K562 (cell line): ENCODE measurements around the gene LCN15. TPM values are rescaled to one million over a fixed set of nuclear protein-coding genes. Genes with fewer than 3 reads are reported as not detected.

ENCODE experiments used
- CXXC5 ChIP-seq: fragments of 250-450 bp; sonication (Bioruptor Pico); IDR thresholded peaks from 2 replicates; pipeline ENCODE4 v1.8.0; 2022; ENCODE audit warnings: inconsistent platforms, mild to moderate bottlenecking, moderate library complexity
- ETV1 ChIP-seq: fragments of 450-650 bp; conservative IDR thresholded peaks from 2 replicates; pipeline ENCODE4 v1.6.1; 2016; ENCODE audit warnings: missing genetic modification characterization, control low read depth, low read depth, missing compliant biosample characterization
- GTF2A2 ChIP-seq: IDR thresholded peaks from 2 replicates; pipeline ENCODE4 v1.6.1; 2016; ENCODE audit warnings: mild to moderate bottlenecking, missing genetic modification characterization, missing compliant biosample characterization
- IFI16 ChIP-seq: fragments of 250-450 bp; sonication (Bioruptor Pico); IDR thresholded peaks from 2 replicates; pipeline ENCODE4 v2.1.2; 2022; ENCODE audit warnings: mild to moderate bottlenecking, inconsistent platforms
- ILK ChIP-seq: fragments of 450-650 bp; IDR thresholded peaks from 2 replicates; pipeline ENCODE4 v1.6.1; 2016; ENCODE audit warnings: missing genetic modification characterization, low read depth, mild to moderate bottlenecking, missing compliant biosample characterization, moderate library complexity, borderline replicate concordance
- KDM2B ChIP-seq: fragments of 250-450 bp; sonication (Bioruptor Pico); IDR thresholded peaks from 2 replicates; pipeline ENCODE4 v1.8.0; 2021; ENCODE audit warnings: mild to moderate bottlenecking, moderate library complexity
- MAX ChIP-seq: sonication (generic); formaldehyde crosslinking; IDR thresholded peaks from 2 replicates; pipeline ENCODE4 v1.9.0; 2022; ENCODE audit warnings: mild to moderate bottlenecking, missing genetic modification reagents
- MAZ ChIP-seq, 2 experiments: fragments of 450-650 bp in 1 of 2; sonication (generic) in 1 of 2; formaldehyde crosslinking; IDR thresholded peaks in 1 of 2; conservative IDR thresholded peaks in 1 of 2; 2 replicates each; pipeline versions ENCODE4 v1.4.0 to v1.5.0; 2020; ENCODE audit warnings: mild to moderate bottlenecking in 1 of 2, missing genetic modification reagents in 1 of 2
- SMAD3 ChIP-seq: fragments of 450-650 bp; formaldehyde crosslinking; conservative IDR thresholded peaks from 2 replicates; pipeline ENCODE4 v1.4.0; 2020; ENCODE audit warnings: mild to moderate bottlenecking
- STAT5A ChIP-seq: IDR thresholded peaks from 2 replicates; pipeline ENCODE4 v1.6.1; 2012; ENCODE audit warnings: low read length, inconsistent platforms, borderline replicate concordance
- TCF15 ChIP-seq: fragments of 250-450 bp; sonication (Bioruptor Pico); IDR thresholded peaks from 2 replicates; pipeline ENCODE4 v1.8.0; 2022; ENCODE audit warnings: moderate library complexity, mild to moderate bottlenecking, inconsistent platforms
- ZFP1 ChIP-seq: fragments of 450-650 bp; formaldehyde crosslinking; IDR thresholded peaks from 2 replicates; pipeline ENCODE4 v1.4.0; 2020; ENCODE audit warnings: mild to moderate bottlenecking, mixed read lengths
- ZNF175 ChIP-seq: fragments of 200-800 bp; sonication (Bioruptor generic); IDR thresholded peaks from 2 replicates; pipeline ENCODE4 v1.6.1; 2016; ENCODE audit warnings: low read depth, mild to moderate bottlenecking, missing genetic modification characterization, missing compliant biosample characterization
- ZNF311 ChIP-seq: fragments of 250-450 bp; sonication (Bioruptor Pico); IDR thresholded peaks from 2 replicates; pipeline ENCODE4 v1.4.0; 2020; ENCODE audit warnings: mild to moderate bottlenecking, moderate library complexity
- ZNF41 ChIP-seq: fragments of 250-450 bp; sonication (Bioruptor Pico); conservative IDR thresholded peaks from 2 replicates; pipeline ENCODE4 v1.4.0; 2020; ENCODE audit warnings: mild to moderate bottlenecking
- ZNF444 ChIP-seq: fragments of 250-450 bp; sonication (Bioruptor Pico); IDR thresholded peaks from 2 replicates; pipeline ENCODE4 v1.4.0; 2020; ENCODE audit warnings: mild to moderate bottlenecking, moderate library complexity
- ZNF583 ChIP-seq: fragments of 250-450 bp; sonication (Bioruptor Pico); IDR thresholded peaks from 2 replicates; pipeline ENCODE4 v1.4.0; 2020
- ZNF589 ChIP-seq: fragments of 200-800 bp; sonication (Bioruptor generic); IDR thresholded peaks from 2 replicates; pipeline ENCODE4 v1.6.1; 2016; ENCODE audit warnings: low read depth, missing genetic modification characterization, missing compliant biosample characterization
- ZNF668 ChIP-seq: fragments of 250-450 bp; sonication (Bioruptor Pico); IDR thresholded peaks from 2 replicates; pipeline ENCODE4 v1.8.0; 2022; ENCODE audit warnings: mild to moderate bottlenecking, inconsistent platforms
- polyA plus RNA-seq, 8 experiments: library from polyadenylated mRNA; depleted of rRNA in 4 of 8; stranded (reverse) in 5 of 8; unstranded in 3 of 8; fragments of >200 nt; fragmentation: Nextera tagmentation in 2 of 8; fragmentation: Illumina TruSeq in 1 of 8; extraction: Ambion mirVana in 2 of 8; extraction: Trizol in 1 of 8; gene quantifications; 2 replicates each; pipeline versions ENCODE4 v1.2.1 to v1.2.3, GENCODE V29; 2011 to 2014; ENCODE audit warnings: inconsistent platforms in 1 of 8, missing spikeins in 1 of 8
- total RNA-seq, 7 experiments: library from RNA; depleted of rRNA in 6 of 7; stranded (reverse); fragments of >200 nt in 6 of 7; fragmentation: Illumina TruSeq in 2 of 7; extraction: Trizol in 2 of 7; gene quantifications; 2 replicates each; pipeline versions ENCODE4 v1.2.1 to v1.2.3, GENCODE V29; 2011 to 2021; ENCODE audit warnings: low replicate concordance in 1 of 7
- TF ChIP-seq, protein P1 (sequence below): fragments of 250-450 bp; sonication (Bioruptor Pico); IDR thresholded peaks from 2 replicates; pipeline ENCODE4 v1.5.0; 2020; ENCODE audit warnings: mild to moderate bottlenecking, borderline replicate concordance
- TF ChIP-seq, protein P2 (sequence below), 2 experiments: IDR thresholded peaks in 1 of 2; conservative IDR thresholded peaks in 1 of 2; 2 replicates each; pipeline ENCODE4 v1.6.1; 2016; ENCODE audit warnings: low read depth in 2 of 2, mild to moderate bottlenecking in 1 of 2, missing compliant biosample characterization in 1 of 2, missing genetic modification characterization in 1 of 2, moderate library complexity in 1 of 2
- TF ChIP-seq, protein P3 (sequence below): fragments of 450-650 bp; formaldehyde crosslinking; IDR thresholded peaks from 2 replicates; pipeline ENCODE4 v1.4.0; 2020; ENCODE audit warnings: mild to moderate bottlenecking, moderate library complexity

LCN15 gene
- total and polyA plus RNA-seq, 9 of the 15 experiments (the other 6 are each of a cell fraction or from before 2014, with no cell fraction given): 0.66 TPM; not detected in 8

DNA sequence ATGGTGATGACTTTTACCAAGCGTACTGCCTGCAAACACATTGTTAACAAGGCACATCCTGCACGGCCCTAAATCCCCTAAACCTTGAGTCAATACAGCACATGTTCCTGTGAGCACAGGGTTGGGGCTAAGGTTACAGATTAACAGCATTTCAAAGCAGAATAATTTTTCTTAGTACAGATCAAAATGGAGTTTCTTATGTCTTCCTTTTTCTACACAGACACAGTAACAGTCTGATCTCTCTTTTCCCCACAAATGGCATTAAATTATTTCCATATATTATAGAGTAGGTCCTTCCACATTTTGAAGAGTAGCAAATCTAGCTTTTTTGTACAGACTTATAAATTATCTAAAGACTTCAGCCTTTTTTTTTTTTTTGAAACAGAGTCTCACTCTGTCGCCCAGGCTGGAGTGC, 25.2 kb upstream of the LCN15 start (continued):
- TF ChIP-seq, protein P1, sequence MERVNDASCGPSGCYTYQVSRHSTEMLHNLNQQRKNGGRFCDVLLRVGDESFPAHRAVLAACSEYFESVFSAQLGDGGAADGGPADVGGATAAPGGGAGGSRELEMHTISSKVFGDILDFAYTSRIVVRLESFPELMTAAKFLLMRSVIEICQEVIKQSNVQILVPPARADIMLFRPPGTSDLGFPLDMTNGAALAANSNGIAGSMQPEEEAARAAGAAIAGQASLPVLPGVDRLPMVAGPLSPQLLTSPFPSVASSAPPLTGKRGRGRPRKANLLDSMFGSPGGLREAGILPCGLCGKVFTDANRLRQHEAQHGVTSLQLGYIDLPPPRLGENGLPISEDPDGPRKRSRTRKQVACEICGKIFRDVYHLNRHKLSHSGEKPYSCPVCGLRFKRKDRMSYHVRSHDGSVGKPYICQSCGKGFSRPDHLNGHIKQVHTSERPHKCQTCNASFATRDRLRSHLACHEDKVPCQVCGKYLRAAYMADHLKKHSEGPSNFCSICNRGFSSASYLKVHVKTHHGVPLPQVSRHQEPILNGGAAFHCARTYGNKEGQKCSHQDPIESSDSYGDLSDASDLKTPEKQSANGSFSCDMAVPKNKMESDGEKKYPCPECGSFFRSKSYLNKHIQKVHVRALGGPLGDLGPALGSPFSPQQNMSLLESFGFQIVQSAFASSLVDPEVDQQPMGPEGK: peak; percentile 63; the same call in 1 of the 2 replicates
- TF ChIP-seq SMAD3 (CRISPR knock-in tag) (peak; percentile 89; the same call in 1 of the 2 replicates), CXXC5 (CRISPR knock-in tag) (peak; percentile 81; the same call in 1 of the 2 replicates), ZNF41 (CRISPR knock-in tag) (peak; percentile 79), ZNF583 (CRISPR knock-in tag) (peak; percentile 88), ZFP1 (CRISPR knock-in tag) (peak; percentile 49; the same call in 1 of the 2 replicates), ZNF668 (CRISPR knock-in tag) (peak; percentile 95), KDM2B (CRISPR knock-in tag) (no peak), IFI16 (CRISPR knock-in tag) (peak; percentile 62; the same call in 1 of the 2 replicates), TCF15 (CRISPR knock-in tag) (peak; percentile 71; the same call in 1 of the 2 replicates), ZNF444 (CRISPR knock-in tag) (peak; percentile 83), STAT5A (no peak), ETV1 (tag) (peak; percentile 28; the same call in 1 of the 2 replicates), ILK (tag) (peak; percentile 49; the same call in 1 of the 2 replicates), MAZ (CRISPR knock-in tag; conservative IDR thresholded peaks at IDR 0.05 in 1 of 2, IDR thresholded peaks at IDR 0.05 in 1 of 2) (peak in 1 of 2 experiments; percentile 79; a peak in 2 of 4 replicates), MAX (no peak), GTF2A2 (tag) (peak; percentile 86), ZNF175 (0 out of 2 replicates have a peak, but pooled peaks have one; percentile 56), ZNF311 (CRISPR knock-in tag) (peak; percentile 97), ZNF589 (CRISPR knock-in tag) (peak; percentile 75)
- TF ChIP-seq, protein P2, sequence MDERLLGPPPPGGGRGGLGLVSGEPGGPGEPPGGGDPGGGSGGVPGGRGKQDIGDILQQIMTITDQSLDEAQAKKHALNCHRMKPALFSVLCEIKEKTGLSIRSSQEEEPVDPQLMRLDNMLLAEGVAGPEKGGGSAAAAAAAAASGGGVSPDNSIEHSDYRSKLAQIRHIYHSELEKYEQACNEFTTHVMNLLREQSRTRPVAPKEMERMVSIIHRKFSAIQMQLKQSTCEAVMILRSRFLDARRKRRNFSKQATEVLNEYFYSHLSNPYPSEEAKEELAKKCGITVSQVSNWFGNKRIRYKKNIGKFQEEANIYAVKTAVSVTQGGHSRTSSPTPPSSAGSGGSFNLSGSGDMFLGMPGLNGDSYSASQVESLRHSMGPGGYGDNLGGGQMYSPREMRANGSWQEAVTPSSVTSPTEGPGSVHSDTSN (CRISPR knock-in tag; IDR thresholded peaks at IDR 0.05; ENCODE audit: low read depth): no peak
- TF ChIP-seq, protein P2 (tag; conservative IDR thresholded peaks at IDR 0.05; ENCODE audit: low read depth): 0 out of 2 replicates have a peak, but pooled peaks have one; percentile 13
- TF ChIP-seq, protein P3, sequence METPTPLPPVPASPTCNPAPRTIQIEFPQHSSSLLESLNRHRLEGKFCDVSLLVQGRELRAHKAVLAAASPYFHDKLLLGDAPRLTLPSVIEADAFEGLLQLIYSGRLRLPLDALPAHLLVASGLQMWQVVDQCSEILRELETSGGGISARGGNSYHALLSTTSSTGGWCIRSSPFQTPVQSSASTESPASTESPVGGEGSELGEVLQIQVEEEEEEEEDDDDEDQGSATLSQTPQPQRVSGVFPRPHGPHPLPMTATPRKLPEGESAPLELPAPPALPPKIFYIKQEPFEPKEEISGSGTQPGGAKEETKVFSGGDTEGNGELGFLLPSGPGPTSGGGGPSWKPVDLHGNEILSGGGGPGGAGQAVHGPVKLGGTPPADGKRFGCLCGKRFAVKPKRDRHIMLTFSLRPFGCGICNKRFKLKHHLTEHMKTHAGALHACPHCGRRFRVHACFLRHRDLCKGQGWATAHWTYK: peak; percentile 95
